Urothelium cell line (cell line): ENCODE measurements around the gene C17orf50.

Source experiments
- DNase-seq: peaks from one replicate; pipeline ENCODE4 v3.0.0; 2011; ENCODE audit warnings: low spot score, mixed read lengths
- FAIRE-seq: peaks from 2 replicates; lab custom pipeline; 2011; peaks lifted over from hg19 to GRCh38; lab: Jason Lieb, UNC

Gene C17orf50

GRCh38 chr17:35733366-35733765 is 27.3 kb upstream of the C17orf50 start:
- FAIRE-seq (no peak), DNase-seq (no peak)

GRCh38 chr17:35734396-35734795 is 26.3 kb upstream of the C17orf50 start:
- no peak for DNase-seq
- no peak for FAIRE-seq

GRCh38 chr17:35735036-35735805 is 25.5 kb upstream of the C17orf50 start:
- FAIRE-seq (no peak), DNase-seq (no peak)

GRCh38 chr17:35736236-35736635 is 24.5 kb upstream of the C17orf50 start:
- no peak for FAIRE-seq
- DNase-seq, result no peak

DNA sequence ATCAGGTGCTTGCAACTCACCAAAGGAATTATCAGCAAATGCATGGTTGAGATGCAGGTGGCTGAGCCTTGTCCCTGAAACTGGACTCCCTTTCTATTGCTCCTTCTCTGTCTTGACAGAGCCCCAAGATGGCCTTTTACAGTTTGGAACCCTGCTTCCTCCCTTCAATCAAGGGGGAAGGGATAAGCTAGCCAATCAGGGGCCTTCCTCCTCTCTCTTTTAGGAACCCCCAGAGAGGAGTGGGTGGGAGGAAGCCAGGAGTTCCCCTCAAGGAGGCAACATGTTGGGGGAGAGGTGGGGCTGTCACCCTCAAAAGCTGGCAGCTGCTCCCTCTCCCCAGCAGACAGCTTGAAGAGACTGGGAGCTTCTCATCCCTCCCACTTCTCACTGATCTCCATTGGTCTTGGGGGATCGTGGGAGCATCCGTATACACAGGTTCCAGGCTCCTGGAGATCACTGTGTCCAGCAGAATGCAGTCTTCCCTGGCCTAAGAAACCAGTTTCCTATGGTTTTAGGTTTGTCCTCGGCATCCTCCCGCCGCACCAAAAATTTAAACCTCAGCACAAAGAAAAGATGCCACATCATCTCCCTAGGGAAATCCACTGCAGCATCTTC is 22.1 kb upstream of the C17orf50 start:
- DNase-seq, result no peak
- FAIRE-seq, result no peak

DNA sequence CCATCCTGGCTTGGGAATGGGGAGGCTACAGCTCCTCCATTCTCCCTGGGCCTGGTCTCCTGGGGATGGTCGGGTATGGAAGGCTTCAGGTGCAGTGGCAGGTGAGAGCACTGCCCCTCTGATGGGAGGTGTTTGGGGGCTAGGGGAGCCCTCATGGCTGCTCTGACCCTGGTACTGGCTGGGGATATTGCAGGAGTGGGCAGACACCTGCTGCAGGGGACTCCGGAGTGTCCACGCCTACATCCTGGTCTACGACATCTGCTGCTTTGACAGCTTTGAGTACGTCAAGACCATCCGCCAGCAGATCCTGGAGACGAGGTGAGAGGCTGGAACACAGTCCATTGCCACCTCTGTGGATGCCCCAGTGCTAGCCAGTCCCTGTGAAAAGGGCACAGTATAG is 20.5 kb upstream of the C17orf50 start:
- DNase-seq (no peak), FAIRE-seq (no peak)

DNA sequence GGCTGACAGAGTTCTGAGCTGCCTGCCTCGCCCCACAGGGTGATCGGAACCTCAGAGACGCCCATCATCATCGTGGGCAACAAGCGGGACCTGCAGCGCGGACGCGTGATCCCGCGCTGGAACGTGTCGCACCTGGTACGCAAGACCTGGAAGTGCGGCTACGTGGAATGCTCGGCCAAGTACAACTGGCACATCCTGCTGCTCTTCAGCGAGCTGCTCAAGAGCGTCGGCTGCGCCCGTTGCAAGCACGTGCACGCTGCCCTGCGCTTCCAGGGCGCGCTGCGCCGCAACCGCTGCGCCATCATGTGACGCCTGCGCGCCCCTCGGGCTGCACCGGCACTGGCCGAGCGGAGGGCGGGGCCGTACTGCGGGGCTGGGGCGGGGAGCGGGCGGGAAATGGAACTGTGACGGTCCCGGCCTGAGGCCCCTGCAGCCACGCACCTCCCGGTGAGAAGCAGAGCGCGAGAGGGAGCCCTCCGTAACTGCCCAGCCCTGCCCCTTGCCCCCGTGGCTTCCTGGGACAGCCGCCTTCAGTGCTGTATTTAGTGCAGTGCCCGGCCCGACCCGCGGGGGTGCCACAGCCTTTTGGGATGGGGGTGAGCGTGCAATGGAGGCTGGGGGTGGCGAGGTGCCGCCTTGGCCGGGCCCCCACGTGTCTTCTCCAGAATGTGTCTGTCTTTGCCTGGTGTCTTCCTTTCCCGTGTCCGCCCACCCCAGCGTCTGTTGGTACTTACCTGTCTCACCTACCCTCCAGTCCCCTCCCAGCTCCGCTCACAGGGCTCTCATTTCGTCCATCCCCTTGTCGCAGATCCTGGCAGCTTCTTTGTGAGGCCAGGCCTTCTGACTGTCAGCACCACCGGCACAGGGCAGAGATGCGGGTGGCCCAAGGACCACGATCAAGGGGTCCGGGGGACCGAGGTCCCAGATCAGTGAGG is 19.4 kb upstream of the C17orf50 start:
- no peak for DNase-seq
- FAIRE-seq, result no peak

DNA sequence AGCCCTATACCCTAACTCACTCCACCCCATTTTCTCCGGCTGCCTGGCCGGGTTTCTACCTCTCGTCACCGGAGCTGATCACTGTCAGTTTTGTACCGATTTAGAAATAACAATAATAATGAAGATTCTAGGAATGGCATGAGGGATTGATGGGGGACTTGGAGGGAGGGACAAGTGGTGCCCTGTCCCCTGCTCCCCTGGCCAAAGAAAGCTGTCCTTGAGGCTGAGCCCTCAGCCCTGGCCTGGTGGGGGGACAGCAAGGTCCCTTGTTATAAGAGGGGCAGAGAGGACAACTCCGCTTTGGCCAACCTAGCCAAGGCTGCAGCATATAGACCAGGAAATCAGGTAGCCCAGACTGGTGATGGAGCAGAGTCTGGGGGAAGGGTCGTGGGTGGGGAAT is 18.2 kb upstream of the C17orf50 start:
- FAIRE-seq (no peak), DNase-seq (no peak)

- FAIRE-seq, result no peak
- no peak for DNase-seq
Observed at GRCh38 chr17:35742896-35743477, 17.7 kb upstream of the C17orf50 start.

GRCh38 chr17:35743626-35744328 is 16.9 kb upstream of the C17orf50 start:
- peak; percentile 57 for DNase-seq
- no peak for FAIRE-seq

DNA sequence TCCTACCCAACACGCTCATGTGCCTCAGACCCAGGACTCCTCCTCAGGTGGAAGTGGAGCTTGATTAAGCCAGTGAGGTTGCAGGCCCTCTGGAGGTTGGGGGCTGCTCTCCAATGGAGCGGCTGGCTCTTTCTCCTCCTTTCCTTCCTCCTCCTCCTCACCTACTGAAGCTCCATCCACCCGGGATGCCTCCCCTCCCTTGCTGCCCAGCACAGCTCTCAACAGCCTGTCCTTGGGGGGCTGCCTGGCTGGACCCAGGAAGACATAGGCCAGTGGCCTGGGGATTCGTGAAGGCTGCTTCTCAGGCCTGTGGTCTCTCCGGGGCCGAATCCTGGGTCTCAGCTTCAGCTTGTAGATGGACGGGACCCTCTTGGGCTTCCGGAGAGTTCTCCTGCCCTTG is 15.9 kb upstream of the C17orf50 start:
- FAIRE-seq (no peak), DNase-seq (no peak)

DNA sequence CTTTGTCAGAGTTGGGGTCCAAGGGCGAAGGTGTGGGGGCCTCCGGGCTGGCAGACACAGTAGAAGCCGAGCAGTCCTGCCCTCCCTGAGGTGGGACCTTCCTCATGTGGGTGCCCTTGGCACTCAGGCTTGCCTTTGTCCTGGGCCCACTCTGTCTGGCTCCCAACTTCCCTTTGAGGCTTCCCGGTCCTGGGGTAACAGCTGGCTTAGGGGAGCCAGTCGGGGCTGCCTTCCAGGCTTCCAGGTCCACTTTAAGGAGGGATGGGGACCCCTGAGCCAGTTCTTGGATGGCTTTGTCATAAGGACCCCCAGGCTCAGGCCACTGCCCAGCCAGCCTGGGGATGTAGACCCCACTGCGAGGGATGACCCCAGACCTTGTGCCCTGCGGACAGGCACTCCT is 15.4 kb upstream of the C17orf50 start:
- DNase-seq, result no peak
- FAIRE-seq, result no peak

GRCh38 chr17:35745749-35746320 is 14.9 kb upstream of the C17orf50 start:
- no peak for DNase-seq
- FAIRE-seq, result no peak

- no peak for FAIRE-seq
Observed at GRCh38 chr17:35747540-35748017, 13.1 kb upstream of the C17orf50 start.

DNA sequence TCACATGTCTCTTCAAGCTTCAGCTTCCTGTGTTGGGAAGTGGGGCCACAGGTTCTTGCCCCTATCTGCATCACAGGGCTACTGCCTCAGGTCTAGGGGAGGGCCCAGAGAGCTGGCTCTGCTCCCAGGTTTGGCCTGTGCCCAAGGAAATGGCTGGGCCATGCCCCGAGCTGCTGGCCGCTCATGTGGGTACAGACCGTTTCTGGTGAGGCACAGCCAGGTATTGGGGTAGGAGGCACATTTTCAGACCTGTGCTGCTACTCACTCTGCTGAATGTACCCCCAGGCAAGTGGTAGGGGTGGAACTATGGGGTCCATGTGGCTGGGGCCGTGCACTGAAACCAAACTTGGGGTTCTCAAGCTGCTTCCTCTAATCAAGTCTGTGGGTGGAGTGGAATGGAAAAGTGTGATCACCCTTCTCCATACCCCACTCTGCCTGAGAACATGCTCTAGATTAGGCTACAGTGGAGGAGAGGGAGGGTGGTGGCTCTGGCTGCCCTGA is 12.3 kb upstream of the C17orf50 start:
- DNase-seq, result no peak
- FAIRE-seq, result no peak

More at GRCh38 chr17:35747540-35748017, 13.1 kb upstream of the C17orf50 start:
- peak; percentile 87 for DNase-seq

DNA sequence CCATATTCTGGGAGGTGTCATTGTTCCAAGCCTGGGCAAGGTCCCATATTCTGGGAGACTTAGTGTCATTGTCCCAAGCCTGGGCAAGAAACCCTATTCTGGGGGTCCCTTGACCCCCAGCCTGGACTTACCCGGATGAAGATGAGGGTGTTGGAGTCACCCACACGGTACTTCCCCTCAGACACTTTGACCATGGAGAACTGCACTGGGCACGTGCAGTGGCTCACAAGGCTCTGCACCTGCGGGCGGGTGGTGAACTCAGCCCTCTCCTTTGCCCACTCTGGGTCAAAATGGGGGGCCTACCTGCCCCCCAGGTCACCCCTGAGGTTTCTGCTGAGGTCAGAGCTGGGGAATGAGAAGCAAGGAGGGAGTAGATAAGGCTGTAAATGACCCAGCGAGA is 11.7 kb upstream of the C17orf50 start:
- no peak for FAIRE-seq
- no peak for DNase-seq

GRCh38 chr17:35749560-35750412 is 10.9 kb upstream of the C17orf50 start:
- no peak for FAIRE-seq
- no peak for DNase-seq

- DNase-seq, result no peak
- no peak for FAIRE-seq
Observed at GRCh38 chr17:35750526-35751395, 9.9 kb upstream of the C17orf50 start.
